Keratinocyte (primary cell): ENCODE data around the gene CCDC170.

Source experiments
- CTCF ChIP-seq, 3 experiments: IDR thresholded peaks in 1 of 3; conservative IDR thresholded peaks in 1 of 3; optimal IDR thresholded peaks in 1 of 3; 2 replicates in 2 of 3; 3 replicates in 1 of 3; pipeline versions ENCODE3 to v1.5.1; 2011; ENCODE audit warnings: low read length in 3 of 3, mild to moderate bottlenecking in 3 of 3, moderate library complexity in 2 of 3, control low read depth in 1 of 3, inconsistent platforms in 1 of 3; ENCODE audit not compliant: insufficient read depth in 2 of 3; ENCODE audit errors: extremely low read depth in 1 of 3
- EZH2 ChIP-seq: IDR thresholded peaks from one replicate; pipeline ENCODE4 v1.6.1; 2012; ENCODE audit warnings: inconsistent platforms, mild to moderate bottlenecking, low read length, moderate library complexity

GRCh38 chr6:151553416-151554165 is 59.8 kb downstream of the CCDC170 start:
- TF ChIP-seq CTCF (optimal IDR thresholded peaks at IDR 0.05 in 1 of 3, IDR thresholded peaks at IDR 0.05 in 1 of 3, conservative IDR thresholded peaks at IDR 0.05 in 1 of 3; ENCODE audit: extremely low read depth in 1 of 3, insufficient read depth in 2 of 3, low read length in 3 of 3): no peak
- TF ChIP-seq EZH2: no peak
